Measurements from ENCODE around the gene SLC6A14. TPM values are rescaled to one million over a fixed set of nuclear protein-coding genes. Genes with fewer than 3 reads are reported as not detected.
A peak's percentile ranks its signal among the peaks of the same experiment; 100 is the strongest.

SLC6A14 gene
- total RNA-seq, 3 donors from 2014 or later: 0.17 to 2.1 (median 0.28) TPM

DNA sequence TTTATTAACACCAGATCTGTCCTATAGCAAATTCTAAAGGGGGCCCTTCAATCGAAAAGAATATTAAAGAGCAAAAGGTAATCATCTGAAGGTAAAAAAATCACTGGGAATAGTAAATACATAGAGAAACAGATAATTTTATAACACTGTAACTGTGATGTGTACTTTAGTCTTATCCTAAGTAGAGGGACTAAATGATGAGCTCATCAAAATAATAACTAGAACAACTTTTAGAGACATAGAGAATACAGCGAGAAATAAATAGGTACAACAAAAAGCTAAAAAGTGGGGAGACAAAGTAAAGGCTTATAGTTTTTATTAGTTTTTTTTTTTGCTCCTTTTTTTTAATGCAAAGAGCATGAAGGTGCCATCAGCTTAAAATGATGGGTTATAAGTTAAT lies 43.7 kb downstream of the SLC6A14 start:
- ATAC-seq: no peak
- Histone ChIP-seq H3K9me3 (no peaks in the 10 kb centered on the region), H3K36me3 (ENCODE audit: low read depth) (no peaks in the 10 kb centered on the region), H3K4me3 (no peak overlapping the region), H3K4me1 (ENCODE audit: low read depth) (no peaks in the 10 kb centered on the region)
- DNase-seq: no peak
- TF ChIP-seq, protein P1, sequence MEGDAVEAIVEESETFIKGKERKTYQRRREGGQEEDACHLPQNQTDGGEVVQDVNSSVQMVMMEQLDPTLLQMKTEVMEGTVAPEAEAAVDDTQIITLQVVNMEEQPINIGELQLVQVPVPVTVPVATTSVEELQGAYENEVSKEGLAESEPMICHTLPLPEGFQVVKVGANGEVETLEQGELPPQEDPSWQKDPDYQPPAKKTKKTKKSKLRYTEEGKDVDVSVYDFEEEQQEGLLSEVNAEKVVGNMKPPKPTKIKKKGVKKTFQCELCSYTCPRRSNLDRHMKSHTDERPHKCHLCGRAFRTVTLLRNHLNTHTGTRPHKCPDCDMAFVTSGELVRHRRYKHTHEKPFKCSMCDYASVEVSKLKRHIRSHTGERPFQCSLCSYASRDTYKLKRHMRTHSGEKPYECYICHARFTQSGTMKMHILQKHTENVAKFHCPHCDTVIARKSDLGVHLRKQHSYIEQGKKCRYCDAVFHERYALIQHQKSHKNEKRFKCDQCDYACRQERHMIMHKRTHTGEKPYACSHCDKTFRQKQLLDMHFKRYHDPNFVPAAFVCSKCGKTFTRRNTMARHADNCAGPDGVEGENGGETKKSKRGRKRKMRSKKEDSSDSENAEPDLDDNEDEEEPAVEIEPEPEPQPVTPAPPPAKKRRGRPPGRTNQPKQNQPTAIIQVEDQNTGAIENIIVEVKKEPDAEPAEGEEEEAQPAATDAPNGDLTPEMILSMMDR (IDR thresholded peaks at IDR 0.05): no peak
- intact Hi-C loops (cut with DNase I, micrococcal nuclease): no loop called here

DNA sequence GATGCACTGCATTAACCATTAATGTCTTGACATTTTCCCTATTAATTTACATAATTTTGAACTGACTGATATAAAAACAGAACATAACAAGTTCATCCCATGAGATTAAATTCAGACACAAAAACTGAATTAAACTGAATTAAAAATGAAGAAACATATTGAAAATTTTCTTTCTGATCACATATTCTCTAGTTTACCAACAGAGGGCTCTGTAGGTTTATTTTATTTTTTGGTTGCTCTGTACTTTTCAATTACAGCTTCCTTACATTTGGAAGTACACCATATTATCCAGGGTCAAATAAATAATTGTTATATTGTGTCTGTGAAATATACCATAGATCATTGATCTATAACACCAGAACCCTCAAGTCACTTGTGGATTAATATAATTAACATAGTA lies 53.7 kb downstream of the SLC6A14 start:
- Histone ChIP-seq H3K36me3 (ENCODE audit: low read depth) (no peaks in the 10 kb centered on the region), H3K9me3 (no peaks in the 10 kb centered on the region), H3K4me3 (no peak overlapping the region), H3K4me1 (ENCODE audit: low read depth) (no peaks in the 10 kb centered on the region)
- DNase-seq: no peak
- intact Hi-C loops (cut with DNase I, micrococcal nuclease): no loop called here
- TF ChIP-seq, protein P1 (IDR thresholded peaks at IDR 0.05): no peak
- no peak for ATAC-seq

DNA sequence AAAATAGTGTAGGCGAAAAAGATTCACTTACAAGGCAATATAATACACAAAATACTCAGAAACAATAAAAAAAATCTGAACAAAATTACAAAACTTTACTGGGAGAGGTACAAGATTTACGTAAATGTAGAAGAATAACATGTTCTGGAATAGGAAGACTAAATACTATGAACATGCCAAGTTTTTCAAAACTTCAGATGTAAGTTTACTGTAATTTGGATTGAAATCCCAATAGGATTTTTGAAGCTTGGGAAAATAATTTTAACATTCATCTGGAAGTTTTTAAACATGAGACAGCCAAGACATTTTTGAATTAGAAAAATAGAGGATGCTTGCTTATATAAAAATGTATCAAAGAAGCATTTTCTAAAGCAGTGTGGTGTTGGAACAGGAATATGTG lies 56.9 kb downstream of the SLC6A14 start:
- no peak for ATAC-seq
- intact Hi-C loops (cut with DNase I, micrococcal nuclease): no loop called here
- Histone ChIP-seq H3K4me1 (ENCODE audit: low read depth) (no peaks in the 10 kb centered on the region), H3K4me3 (no peak overlapping the region), H3K9me3 (no peaks in the 10 kb centered on the region), H3K36me3 (ENCODE audit: low read depth) (no peaks in the 10 kb centered on the region)
- DNase-seq: no peak
- TF ChIP-seq, protein P1 (IDR thresholded peaks at IDR 0.05): no peak

DNA sequence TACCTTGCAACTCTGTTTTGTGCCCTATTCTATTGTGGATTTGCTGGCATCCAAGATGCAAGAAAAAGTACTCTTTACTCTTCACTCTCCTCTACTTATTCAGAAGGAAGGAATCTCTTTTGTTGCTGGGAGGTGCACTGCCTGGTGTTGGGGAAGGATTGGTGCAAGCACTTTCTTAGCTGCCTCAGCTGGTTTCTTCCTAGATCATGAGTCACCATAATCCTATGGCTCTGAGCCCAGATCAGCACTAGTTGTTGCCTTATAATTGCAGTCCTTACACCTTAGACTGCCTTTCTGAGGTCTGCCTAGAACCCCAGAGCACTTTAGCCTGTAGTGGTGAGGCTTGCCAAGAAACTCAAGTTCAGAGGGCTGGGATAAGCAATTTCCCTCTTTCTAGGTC lies 63.4 kb downstream of the SLC6A14 start:
- TF ChIP-seq, protein P1 (IDR thresholded peaks at IDR 0.05): no peak
- DNase-seq (no peak), ATAC-seq (peak; percentile 50)
- Histone ChIP-seq H3K36me3 (ENCODE audit: low read depth) (no peaks in the 10 kb centered on the region), H3K4me1 (ENCODE audit: low read depth) (no peaks in the 10 kb centered on the region), H3K4me3 (no peak overlapping the region), H3K9me3 (no peaks in the 10 kb centered on the region)
- intact Hi-C loops (cut with DNase I, micrococcal nuclease): no loop called here

Other genes with a start within 250 kb of the SLC6A14 start
- not detected for gene CT83, start 26.4 kb downstream of the SLC6A14 start, total RNA-seq

Measured in mucosa of descending colon (tissue), 3 donors.